CD1c-positive myeloid dendritic cell (primary cell): Measurements from ENCODE around the gene HLA-C.
"Not testable (repeated sequence)": the region's sequence is repeated elsewhere in the genome, so short reads cannot be mapped to it uniquely, and the experiment has no call there.

ENCODE experiments used
- DNase-seq: peaks from one replicate; pipeline ENCODE4 v3.0.0-alpha.2; 2016; ENCODE audit errors: extremely low spot score

Gene HLA-C

DNA sequence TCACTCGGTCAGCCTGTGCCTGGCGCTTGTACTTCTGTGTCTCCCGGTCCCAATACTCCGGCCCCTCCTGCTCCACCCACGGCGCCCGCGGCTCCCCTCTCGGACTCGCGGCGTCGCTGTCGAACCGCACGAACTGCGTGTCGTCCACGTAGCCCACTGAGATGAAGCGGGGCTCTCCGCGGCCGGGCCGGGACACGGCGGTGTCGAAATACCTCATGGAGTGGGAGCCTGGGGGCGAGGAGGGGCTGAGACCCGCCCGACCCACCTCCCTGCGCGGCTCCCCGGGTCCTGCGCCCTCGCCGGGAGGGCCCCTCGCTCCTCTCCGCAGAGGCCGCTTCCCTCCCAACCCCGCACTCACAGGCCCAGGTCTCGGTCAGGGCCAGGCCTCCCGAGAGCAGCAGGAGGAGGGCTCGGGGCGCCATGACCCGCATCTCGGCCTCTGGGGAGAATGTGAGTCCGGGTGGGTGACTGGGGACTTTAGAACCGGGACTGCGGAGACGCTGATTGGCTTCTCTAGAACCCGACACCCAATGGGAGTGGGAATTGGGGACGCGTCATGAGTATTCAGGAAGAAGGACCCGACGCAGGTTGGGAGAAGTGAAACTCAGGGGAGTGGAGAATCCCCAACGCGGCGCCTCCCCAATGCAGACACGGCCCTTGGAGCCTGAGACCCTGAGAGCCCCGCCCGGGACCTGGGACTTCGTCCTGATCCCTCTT lies at the start of gene HLA-C:
HLA-C (minus strand) TSS at position 452 of the 717 bp plus-strand sequence; CDS start at position 431, 21 bp downstream.
- peak; percentile 99 for DNase-seq

DNA sequence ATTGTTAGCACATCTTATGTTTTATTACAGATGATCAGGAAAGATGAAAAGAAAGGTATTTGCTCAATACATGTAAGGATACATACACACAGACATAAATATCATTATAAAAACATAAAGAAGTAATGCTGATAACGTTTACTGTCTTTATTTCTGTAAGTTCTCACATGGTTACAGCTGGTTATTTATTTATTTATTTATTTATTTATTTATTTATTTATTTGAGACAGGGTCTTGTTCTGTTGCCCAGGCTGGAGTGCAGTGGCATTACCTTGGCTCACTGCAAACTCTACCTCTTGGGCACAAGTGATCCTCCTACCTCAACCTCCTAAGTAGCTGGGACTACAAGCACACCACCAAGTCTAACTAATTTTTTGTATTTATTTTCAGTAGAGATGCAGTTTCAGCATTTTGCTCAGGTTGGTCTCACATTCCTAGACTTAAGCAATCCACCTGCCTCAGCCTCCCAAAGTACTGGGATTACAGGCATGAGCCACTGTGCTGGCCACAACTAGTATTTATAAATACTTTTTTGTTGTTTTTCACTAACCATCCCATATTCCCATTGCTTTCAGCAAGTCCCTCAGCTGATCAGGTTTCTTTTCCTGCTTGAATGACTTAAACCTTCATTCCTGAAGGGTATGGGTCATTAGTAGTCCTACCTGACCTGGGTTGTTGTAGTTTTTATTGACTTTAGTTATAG lies 49.3 kb upstream of the HLA-C start:
- DNase-seq, result no peak

DNA sequence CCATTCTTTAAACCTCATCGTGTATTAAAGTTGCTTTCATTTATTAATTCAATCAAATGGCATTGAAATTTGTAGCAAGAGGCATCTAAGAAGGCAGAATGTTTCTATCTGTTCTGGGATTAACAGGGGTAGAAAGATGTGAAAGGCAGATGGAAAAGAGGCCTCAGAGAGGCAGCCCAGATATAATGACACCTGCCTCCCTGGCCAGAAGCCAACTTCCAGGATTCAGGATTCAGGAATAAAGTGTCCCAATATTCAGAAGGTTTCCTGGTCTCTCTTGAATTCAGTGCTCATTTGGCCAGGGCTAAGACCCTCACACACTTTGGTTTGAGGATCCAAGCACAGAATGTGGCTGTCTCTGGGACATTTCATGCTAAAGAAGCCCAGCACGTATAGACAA lies 45.1 kb upstream of the HLA-C start:
- DNase-seq, result no peak

DNA sequence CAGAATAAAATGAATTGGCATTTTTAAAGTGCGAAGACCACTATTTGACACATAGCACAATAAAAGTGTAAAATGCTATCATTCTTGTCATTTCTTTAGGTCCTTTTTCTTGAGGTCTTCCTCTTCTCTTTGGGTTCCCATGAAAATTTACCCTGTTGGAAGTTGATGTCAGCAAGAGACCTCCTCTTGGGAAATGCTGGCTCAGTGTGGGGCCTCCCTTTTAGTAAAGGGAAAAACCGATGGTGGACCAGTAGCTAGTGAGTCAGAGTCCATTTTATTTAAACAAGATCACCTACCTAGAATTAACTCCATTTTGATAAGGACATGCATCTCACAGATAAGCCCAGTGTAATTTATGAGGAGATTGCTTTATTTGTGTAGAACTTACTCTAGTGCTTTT lies 37.7 kb upstream of the HLA-C start:
- DNase-seq, result no peak

DNA sequence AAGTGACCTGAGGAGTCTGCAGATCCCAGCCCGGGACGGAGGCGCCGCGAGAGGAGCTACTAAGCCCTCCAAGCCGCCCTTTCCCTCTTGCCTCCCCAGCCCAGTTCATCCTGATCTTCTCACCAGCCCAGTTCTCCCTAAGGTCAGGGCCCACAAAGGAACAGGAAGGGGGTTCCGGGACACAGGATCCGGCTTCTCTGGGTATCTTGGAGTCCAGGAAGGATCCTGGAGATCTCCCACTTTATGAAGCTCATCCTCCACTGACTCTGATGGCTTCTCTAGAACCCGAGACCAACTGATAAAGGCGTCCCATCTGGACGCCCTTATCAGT lies 36.9 kb upstream of the HLA-C start:
- DNase-seq, result no peak

DNA sequence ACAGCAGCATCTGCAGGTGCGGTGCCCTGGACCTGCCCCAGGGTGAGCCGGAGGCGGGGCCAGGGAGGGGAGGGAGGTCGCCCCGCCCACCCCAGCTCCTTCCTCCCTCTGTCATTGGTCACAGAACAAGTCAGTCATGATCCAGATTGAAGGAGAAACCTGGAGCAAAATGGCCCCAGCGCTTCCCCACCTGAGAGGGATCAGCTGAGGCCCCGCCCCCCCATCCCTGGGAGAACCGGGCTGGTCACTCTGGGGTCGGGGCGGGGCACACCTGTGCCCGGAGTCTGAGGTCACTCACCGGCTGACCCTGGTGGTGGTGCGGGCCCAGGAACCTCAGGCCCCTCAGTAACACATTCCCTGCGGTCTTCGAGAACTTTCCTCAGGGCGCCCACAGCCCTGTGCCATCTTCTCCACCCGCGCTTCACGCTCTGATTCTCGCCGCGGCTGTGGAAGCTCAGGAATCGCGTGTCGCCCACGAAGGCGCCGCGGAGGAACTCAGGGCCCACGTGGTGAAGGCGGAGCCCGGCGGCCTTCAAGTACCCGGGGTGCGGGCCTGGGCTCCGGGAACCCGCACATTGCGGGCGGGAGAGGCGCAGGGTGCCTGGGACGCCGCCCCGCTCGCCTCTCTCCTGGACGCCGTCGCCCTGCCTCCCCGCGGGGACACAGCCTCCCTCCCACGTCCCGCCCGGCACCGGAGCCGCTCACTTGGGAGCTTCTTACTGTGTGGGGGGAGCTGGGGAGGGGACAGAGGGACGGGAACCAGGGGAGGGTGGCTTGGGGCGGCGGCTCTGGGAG lies 36.4 kb upstream of the HLA-C start:
- peak; percentile 74 for DNase-seq

DNA sequence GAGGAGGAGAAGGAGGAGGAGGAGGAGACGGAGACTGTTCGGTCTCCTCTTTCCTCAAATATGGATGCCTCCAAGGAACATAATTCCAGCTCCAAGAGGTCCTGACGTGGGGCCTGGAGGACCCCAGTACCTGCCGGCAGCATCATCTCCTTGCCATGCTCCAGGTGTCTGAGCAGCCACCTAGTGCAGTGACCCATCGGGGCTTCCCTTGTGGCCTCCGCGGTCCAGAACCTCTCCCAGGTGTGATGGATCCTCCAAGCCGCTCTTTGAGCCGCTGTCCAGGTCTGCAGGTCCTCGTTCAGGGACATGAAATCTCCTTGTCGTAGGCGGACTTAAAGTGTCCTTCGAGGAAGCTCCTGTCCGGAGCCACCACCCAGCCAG lies 35.8 kb upstream of the HLA-C start:
- DNase-seq, result no peak

DNA sequence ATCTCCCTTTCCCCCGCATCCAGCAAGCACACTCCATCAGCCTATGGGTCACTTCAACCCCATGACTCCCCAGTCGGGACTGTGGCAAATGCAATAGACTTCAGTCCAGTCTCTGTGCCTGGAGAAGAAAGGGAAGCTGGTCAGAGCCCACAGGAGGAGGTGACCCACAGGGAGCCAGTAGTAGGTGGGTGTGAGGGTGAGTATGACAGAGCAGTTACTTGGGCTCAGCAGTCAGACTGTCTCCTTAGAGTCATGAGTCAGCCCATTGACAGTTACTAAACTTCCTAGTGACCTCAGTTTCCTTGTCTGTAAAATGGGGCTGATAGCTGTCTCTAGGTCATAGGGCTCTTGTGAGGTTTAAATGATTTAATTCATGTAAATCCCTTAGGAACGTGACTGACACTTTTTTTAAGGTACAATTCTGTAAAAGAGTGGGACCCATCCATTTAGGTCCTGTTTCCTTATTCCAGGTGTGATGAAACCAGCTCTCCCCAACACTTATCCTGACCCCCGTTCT lies 33.9 kb upstream of the HLA-C start:
- DNase-seq, result peak; percentile 79

DNA sequence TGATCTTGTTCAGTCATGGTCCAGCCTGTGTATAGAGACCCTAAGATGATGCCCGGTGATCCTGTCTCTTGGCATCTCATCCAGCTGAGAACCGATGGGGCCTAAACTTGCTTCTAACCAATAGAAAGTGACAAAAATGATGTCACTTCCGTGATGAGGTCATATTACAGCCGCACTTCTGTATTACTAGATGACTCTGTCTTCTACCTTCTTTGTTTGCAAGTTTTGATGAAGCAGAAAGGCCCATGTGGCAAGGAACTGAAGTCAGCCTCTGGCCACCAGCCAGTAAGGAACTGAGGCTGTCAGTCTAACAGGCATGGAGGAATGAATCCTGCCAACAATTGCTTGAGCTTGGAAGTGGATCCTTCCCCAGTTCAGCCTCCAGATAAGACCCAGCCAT lies 32.8 kb upstream of the HLA-C start:
- peak; percentile 90 for DNase-seq

DNA sequence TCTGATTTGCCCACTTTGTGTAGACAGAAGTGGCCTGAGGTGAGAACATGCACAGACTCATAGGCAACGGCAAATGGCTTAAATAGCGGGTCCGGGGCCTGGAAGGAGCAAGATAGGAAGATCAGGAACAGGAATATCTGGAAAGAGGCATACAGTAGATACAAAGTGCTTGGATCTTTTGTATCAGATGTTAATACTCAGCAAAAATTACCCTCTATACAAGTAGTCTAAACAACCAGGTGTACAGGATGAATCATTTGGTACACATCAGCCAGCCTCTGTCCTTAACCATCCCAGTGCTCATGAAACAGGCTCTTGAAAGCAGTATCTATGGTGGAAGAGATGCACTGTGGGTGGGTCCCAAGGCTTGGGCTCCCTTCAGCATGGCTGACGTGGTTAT lies 28.9 kb upstream of the HLA-C start:
- DNase-seq, result no peak

DNA sequence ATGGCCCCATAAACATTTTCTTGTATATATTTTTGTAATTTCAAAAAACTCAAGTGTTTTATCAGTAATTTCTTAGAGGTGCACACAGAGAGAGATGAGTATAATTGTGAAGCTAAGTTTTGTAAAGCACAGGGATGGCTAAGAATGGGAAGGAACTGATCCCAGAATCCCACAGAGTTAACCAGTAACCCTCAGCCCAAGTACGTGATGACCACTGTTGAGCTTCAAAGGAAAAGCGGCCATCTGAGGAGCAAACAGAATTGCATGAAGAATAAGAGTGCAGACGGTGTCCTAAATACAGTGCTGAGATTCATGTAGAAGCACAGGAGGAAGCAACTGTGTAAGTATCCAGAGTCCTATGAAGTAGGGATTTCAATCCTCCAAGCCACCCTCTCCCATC lies 28.1 kb upstream of the HLA-C start:
- DNase-seq, result no peak

DNA sequence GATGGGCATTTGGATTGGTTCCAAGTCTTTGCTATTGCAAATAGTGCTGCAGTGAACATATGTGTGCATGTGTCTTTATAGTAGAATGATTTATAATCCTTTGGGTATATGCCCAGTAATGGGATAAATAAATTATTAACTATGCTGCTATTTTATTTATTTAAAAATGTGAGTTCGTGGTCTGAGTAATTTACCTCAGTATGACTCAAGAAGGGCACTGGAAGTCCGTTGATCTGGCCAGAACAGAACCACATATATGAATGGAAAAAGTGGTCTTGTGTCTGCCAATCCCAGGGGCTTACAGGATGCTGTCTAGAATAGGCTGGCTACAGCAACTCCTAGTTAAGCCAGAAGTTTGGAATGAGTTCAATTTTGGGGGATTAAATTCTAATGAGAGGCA lies 27.6 kb upstream of the HLA-C start:
- no peak for DNase-seq

DNA sequence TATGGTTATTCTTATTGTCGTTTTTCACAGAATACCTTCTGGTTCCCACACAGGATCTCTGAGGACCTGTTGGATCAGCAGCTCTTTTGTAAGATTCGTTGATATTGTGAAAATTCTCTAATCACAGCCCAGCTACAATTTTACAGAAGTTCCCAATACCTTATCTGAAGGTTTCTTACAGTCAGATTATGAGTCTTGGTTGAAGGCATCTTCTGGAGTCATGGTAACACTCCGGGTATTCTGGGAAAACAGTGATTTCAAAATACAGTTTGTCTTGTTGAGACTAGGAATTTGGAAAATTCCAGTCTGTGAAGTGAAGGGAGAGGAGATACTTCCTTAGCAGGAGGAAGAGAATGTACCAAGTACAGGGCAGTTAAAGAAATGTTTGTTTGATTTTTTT lies 22.2 kb upstream of the HLA-C start:
- DNase-seq, result no peak

DNA sequence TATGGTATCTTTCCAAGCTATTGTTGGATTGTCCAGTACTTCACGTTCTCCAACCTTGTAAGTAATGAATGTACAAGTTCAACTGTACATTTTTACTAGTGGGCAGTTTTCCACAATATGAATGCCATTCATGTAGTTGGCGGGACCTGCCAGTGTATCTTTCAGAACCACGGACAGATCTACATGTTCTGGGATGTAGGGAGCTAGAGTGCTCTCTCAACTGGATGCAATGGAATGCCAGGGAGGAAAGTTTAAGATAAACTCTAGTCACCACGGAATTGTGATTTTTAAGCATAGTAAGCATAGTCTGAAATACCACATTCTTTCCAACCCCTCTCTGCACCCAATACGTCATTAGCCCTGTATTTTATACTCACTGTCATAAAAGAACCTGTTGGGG lies 21.5 kb upstream of the HLA-C start:
- no peak for DNase-seq

DNA sequence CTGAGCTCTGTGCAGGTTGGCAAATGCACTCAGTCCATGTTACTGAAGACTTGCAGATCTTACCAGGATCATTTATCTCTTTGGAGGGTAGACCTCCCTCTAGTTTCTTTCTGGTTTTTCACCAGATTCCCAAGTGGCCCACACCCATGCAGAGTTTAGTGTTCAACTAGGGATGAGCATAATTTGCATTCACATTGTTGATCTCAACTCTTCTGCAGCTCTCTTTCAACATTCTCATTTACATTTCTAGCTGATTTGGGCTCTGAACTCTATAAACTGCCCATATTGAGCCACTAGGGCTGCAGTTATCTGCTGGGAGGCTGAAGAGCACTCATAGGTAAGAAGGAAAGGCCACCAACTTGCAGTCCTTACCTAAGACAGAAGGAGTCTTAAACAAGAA lies 17.9 kb upstream of the HLA-C start:
- no peak for DNase-seq

DNA sequence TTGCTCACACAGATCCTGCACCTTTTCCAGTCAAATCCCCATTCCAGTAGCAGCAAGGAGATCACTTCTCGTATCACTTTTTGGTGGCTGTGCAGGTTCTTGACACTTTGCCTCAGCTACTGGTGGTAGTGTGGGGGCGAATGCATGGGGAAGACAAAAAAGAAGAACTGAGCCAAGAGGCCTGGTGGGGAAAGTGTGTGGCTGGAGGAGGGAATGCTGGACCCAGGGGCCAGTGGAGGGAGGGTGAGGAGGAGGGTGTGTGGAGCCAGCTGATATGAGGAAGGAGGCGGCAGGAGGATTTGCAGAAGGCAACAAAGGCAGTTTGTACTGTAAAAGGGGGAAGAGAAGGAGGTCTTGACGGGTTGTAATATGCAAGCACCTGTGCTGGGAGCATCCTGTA lies 15.7 kb upstream of the HLA-C start:
- peak; percentile 71 for DNase-seq

DNA sequence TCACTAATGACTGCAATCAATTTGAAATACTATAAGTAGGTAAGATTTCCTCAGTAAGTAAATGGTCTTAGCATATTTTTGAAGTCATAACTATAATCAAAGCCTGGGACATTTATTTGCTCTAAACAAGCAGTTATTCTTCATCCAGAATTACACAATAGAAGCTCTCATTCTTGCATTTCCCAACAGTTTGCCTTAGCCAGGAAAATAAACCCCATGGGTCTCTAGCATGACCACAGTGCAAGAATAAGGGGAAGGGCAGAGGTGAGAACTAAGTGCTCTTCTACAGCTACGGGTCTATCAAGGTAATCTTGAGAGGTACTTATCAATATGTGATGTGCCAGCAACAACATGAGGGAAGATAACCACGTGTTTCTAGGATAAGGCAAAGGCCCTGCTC lies 14.1 kb upstream of the HLA-C start:
- DNase-seq, result no peak

DNA sequence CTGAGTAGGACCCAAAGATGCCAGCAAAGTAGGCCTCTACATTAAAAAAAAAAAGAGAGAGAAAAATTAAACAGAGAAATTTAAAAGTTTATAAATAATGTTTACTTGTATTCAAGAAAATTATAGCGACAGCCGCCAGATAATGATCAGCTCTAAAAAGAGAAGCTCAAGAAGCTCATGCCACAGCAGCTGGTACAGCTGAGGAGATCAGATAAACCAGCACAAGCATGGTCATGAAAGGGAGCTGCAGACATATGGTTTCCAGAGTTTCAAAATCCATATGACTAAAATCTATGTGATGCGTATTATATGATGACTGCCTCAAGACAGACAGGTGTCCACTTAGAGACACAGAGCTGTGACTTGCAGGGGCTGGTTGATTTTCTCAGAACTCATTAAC lies 13.6 kb upstream of the HLA-C start:
- no peak for DNase-seq

DNA sequence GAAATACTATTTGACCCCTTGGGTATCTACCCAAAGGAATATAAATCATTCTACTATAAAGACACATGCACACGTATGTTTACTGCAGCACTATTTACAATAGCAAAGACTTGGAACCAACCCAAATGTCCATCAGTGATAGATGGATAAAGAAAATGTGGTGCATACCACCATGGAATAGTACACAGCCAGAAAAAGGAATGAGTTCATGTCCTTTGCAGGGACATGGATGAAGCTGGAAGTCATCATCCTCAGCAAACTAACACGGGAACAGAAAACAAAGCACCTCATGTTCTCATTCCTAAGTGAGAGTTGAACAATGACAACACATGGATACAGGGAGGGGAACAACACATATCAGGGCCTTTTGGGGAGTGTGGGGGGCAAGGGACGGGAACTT lies 7.8 kb upstream of the HLA-C start:
- not testable (repeated sequence) for DNase-seq

DNA sequence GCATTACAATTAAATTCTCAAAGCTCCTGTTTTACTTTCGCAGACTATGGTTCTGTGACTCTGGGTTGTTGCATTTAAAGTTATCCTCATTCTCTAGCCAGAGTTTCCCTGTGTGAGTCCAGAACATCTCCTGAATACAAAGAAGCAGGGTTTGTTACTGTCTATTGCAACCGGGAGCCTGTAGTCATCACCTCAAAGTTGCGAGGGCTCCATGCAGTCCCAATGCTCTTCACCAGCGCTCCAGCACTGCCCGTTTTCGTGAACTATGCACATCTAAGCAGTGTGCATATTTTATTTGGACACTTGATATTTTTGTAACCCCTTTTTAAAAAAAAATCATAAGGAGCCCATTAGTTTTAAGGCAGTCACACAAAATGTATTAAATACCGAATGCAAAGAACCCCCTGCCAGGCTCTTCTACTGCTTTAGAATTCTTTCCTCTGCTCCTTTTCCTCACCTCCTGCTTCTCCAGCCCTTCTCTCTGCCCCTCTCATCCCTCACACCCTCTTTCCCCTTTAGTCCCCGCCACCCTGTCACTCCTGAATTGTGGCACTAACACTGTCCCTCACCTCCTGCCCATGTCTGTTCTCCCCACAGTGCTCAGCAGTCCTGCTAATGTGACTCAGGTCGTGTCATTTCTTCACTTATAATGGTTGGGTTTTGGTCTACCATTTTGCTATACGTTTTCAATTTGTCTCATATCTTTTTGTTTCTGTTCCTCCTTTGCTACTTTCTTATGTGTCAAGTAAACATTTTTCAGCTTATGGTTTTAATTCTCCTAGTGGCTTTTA lies 1.1 kb upstream of the HLA-C start:
- peak; percentile 37 for DNase-seq

DNA sequence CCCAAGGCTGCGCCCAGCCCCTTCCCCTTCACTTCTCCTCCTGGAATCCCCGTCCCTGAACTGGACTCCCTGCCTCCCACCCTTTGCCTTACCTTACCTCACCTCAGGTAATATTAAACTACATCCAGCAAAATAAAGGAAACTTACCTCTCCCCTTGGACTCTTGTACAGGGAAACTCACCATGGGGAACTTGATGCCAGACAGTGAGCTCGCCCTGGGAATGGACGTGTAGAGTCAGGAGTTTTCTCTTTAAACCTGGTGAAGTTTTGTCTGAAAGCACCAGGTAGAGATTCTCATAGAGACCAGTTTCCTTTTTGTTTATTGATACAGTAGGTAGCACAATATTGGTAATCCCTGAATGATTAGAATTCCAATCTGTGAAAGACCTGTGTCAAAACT lies 544 bp upstream of the HLA-C start:
- peak; percentile 37 for DNase-seq
